ENCODE results near the gene LILRB3.

The LILRB3 gene

DNA sequence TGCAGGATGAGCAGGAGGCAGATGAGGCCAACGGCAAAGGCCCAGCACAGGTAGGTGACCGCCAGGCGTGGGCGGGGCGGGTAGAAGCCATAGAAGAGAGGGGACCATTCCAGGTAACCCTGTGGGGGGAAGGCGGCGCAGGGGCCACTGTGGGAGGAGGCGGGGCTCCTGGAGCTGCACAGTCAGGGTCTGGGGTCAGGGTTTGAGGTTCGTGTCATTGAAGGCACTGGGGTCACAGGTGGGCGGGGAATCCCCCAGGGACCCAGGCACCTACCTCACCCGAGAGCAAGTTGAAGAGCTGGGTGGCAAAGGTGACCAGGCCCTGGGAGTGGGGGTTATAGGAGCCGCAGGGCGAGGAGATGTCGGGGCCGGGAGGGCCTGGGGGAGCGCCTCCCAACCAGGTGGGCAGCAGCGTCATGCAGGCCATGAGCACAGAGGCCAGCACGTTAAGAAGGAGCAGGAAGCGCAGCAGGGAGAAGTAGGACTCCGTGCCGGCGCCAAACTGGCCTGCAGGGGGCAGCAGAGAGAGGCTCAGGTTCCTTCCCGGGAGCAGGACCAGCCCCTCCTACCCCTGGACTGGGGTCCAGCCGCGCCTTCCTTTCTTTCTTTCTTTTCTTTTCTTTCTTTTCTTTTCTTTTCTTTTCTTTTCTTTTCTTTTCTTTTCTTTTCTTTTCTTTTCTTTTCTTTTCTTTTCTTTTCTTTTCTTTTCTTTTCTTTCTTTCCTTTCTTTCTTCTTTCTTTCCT is 54.5 kb downstream of the LILRB3 start:
- DNase-seq (ENCODE audit: low read depth, low spot score): peak; percentile 48

Data from brain pericyte (primary cell).